ENCODE results near the gene MMP24OS.
"Not testable (repeated sequence)": the region's sequence is repeated elsewhere in the genome, so short reads cannot be mapped to it uniquely, and the experiment has no call there.

Gene MMP24OS

GRCh38 chr20:35254448-35254999, 23.4 kb downstream of the MMP24OS start:
- Histone ChIP-seq H3K4me1 (ENCODE audit: control insufficient read depth, insufficient read depth, low read length) (peaks cover 12% of the 10 kb centered on the region; the same call in 1 of the 2 replicates), H3K27ac (ENCODE audit: low read depth, low read length) (no peak overlapping the region), H3K36me3 (ENCODE audit: control insufficient read depth, insufficient read depth, low read length) (peaks cover 33% of the 10 kb centered on the region), H3K9me3 (ENCODE audit: control insufficient read depth, insufficient read depth, low read length) (no peaks in the 10 kb centered on the region), H3K4me3 (ENCODE audit: low read depth, low read length) (no peak overlapping the region), H3K27me3 (ENCODE audit: control insufficient read depth, insufficient read depth, low read length) (no peaks in the 10 kb centered on the region), H3K9ac (ENCODE audit: low read depth, low read length) (no peak overlapping the region)

- no peak overlapping the region for H3K27ac ChIP-seq (ENCODE audit: low read depth, low read length)
- H3K36me3 ChIP-seq (ENCODE audit: control insufficient read depth, insufficient read depth, low read length) = peaks cover 34% of the 10 kb centered on the region
- H3K27me3 ChIP-seq (ENCODE audit: control insufficient read depth, insufficient read depth, low read length) = no peaks in the 10 kb centered on the region
- H3K4me3 ChIP-seq (ENCODE audit: low read depth, low read length) = no peak overlapping the region
- H3K4me1 ChIP-seq (ENCODE audit: control insufficient read depth, insufficient read depth, low read length) = peaks cover 8% of the 10 kb centered on the region; the same call in 1 of the 2 replicates
- H3K9me3 ChIP-seq (ENCODE audit: control insufficient read depth, insufficient read depth, low read length) = no peaks in the 10 kb centered on the region
- H3K9ac ChIP-seq (ENCODE audit: low read depth, low read length) = no peak overlapping the region
These were observed 24.9 kb downstream of the MMP24OS start for GRCh38 chr20:35253010-35253409.

- not testable (repeated sequence) for H3K4me3 ChIP-seq (ENCODE audit: low read depth, low read length)
- H3K36me3 ChIP-seq (ENCODE audit: control insufficient read depth, insufficient read depth, low read length) = peaks cover 38% of the 10 kb centered on the region
These were observed 25.3 kb downstream of the MMP24OS start for GRCh38 chr20:35252598-35252997.

GRCh38 chr20:35252037-35252461, 25.9 kb downstream of the MMP24OS start:
- peaks cover 43% of the 10 kb centered on the region for H3K36me3 ChIP-seq (ENCODE audit: control insufficient read depth, insufficient read depth, low read length)
- H3K9ac ChIP-seq (ENCODE audit: low read depth, low read length) = no peak overlapping the region
- no peaks in the 10 kb centered on the region for H3K9me3 ChIP-seq (ENCODE audit: control insufficient read depth, insufficient read depth, low read length)
- H3K27me3 ChIP-seq (ENCODE audit: control insufficient read depth, insufficient read depth, low read length) = no peaks in the 10 kb centered on the region
- no peak overlapping the region for H3K27ac ChIP-seq (ENCODE audit: low read depth, low read length)
- no peak overlapping the region for H3K4me3 ChIP-seq (ENCODE audit: low read depth, low read length)
- H3K4me1 ChIP-seq (ENCODE audit: control insufficient read depth, insufficient read depth, low read length) = peaks cover 7% of the 10 kb centered on the region; the same call in 1 of the 2 replicates

More at GRCh38 chr20:35252598-35252997, 25.3 kb downstream of the MMP24OS start:
- H3K27ac ChIP-seq (ENCODE audit: low read depth, low read length); H3K9me3 ChIP-seq (ENCODE audit: control insufficient read depth, insufficient read depth, low read length); H3K9ac ChIP-seq (ENCODE audit: low read depth, low read length); H3K4me1 ChIP-seq (ENCODE audit: control insufficient read depth, insufficient read depth, low read length); H3K27me3 ChIP-seq (ENCODE audit: control insufficient read depth, insufficient read depth, low read length): not testable (repeated sequence)

- Histone ChIP-seq H3K9me3 (ENCODE audit: control insufficient read depth, insufficient read depth, low read length) (no peaks in the 10 kb centered on the region), H3K4me3 (ENCODE audit: low read depth, low read length) (no peak overlapping the region), H3K36me3 (ENCODE audit: control insufficient read depth, insufficient read depth, low read length) (peaks cover 44% of the 10 kb centered on the region), H3K27me3 (ENCODE audit: control insufficient read depth, insufficient read depth, low read length) (no peaks in the 10 kb centered on the region), H3K27ac (ENCODE audit: low read depth, low read length) (no peak overlapping the region), H3K9ac (ENCODE audit: low read depth, low read length) (no peak overlapping the region), H3K4me1 (ENCODE audit: control insufficient read depth, insufficient read depth, low read length) (peaks cover 7% of the 10 kb centered on the region; the same call in 1 of the 2 replicates)
These were observed 26.3 kb downstream of the MMP24OS start for GRCh38 chr20:35251613-35251940.

GRCh38 chr20:35248641-35249475, 29.1 kb downstream of the MMP24OS start:
- no peak overlapping the region for H3K9ac ChIP-seq (ENCODE audit: low read depth, low read length)
- no peak overlapping the region for H3K4me3 ChIP-seq (ENCODE audit: low read depth, low read length)
- peaks cover 7% of the 10 kb centered on the region; the same call in 1 of the 2 replicates for H3K4me1 ChIP-seq (ENCODE audit: control insufficient read depth, insufficient read depth, low read length)
- H3K9me3 ChIP-seq (ENCODE audit: control insufficient read depth, insufficient read depth, low read length) = no peaks in the 10 kb centered on the region
- H3K36me3 ChIP-seq (ENCODE audit: control insufficient read depth, insufficient read depth, low read length) = peaks cover 23% of the 10 kb centered on the region
- H3K27me3 ChIP-seq (ENCODE audit: control insufficient read depth, insufficient read depth, low read length) = no peaks in the 10 kb centered on the region
- H3K27ac ChIP-seq (ENCODE audit: low read depth, low read length) = no peak overlapping the region

- H3K9me3 ChIP-seq (ENCODE audit: control insufficient read depth, insufficient read depth, low read length) = no peaks in the 10 kb centered on the region
- H3K27ac ChIP-seq (ENCODE audit: low read depth, low read length) = no peak overlapping the region
- H3K36me3 ChIP-seq (ENCODE audit: control insufficient read depth, insufficient read depth, low read length) = peaks cover 18% of the 10 kb centered on the region
- peaks cover 7% of the 10 kb centered on the region; the same call in 1 of the 2 replicates for H3K4me1 ChIP-seq (ENCODE audit: control insufficient read depth, insufficient read depth, low read length)
- no peaks in the 10 kb centered on the region for H3K27me3 ChIP-seq (ENCODE audit: control insufficient read depth, insufficient read depth, low read length)
- no peak overlapping the region for H3K9ac ChIP-seq (ENCODE audit: low read depth, low read length)
- no peak overlapping the region for H3K4me3 ChIP-seq (ENCODE audit: low read depth, low read length)
These were observed 31.2 kb downstream of the MMP24OS start for GRCh38 chr20:35246723-35247122.

GRCh38 chr20:35243986-35244385, 33.9 kb downstream of the MMP24OS start:
- H3K4me1 ChIP-seq (ENCODE audit: control insufficient read depth, insufficient read depth, low read length) = peaks cover 12% of the 10 kb centered on the region
- H3K27me3 ChIP-seq (ENCODE audit: control insufficient read depth, insufficient read depth, low read length) = no peaks in the 10 kb centered on the region
- peaks cover 14% of the 10 kb centered on the region for H3K36me3 ChIP-seq (ENCODE audit: control insufficient read depth, insufficient read depth, low read length)
- H3K4me3 ChIP-seq (ENCODE audit: low read depth, low read length) = no peak overlapping the region
- H3K27ac ChIP-seq (ENCODE audit: low read depth, low read length) = no peak overlapping the region
- no peak overlapping the region for H3K9ac ChIP-seq (ENCODE audit: low read depth, low read length)
- no peaks in the 10 kb centered on the region for H3K9me3 ChIP-seq (ENCODE audit: control insufficient read depth, insufficient read depth, low read length)

GRCh38 chr20:35243317-35243716, 34.6 kb downstream of the MMP24OS start:
- peaks cover 14% of the 10 kb centered on the region for H3K36me3 ChIP-seq (ENCODE audit: control insufficient read depth, insufficient read depth, low read length)
- H3K4me3 ChIP-seq (ENCODE audit: low read depth, low read length) = no peak overlapping the region
- no peak overlapping the region for H3K9ac ChIP-seq (ENCODE audit: low read depth, low read length)

GRCh38 chr20:35240811-35241293, 37.1 kb downstream of the MMP24OS start:
- Histone ChIP-seq H3K9me3 (ENCODE audit: control insufficient read depth, insufficient read depth, low read length) (no peaks in the 10 kb centered on the region), H3K36me3 (ENCODE audit: control insufficient read depth, insufficient read depth, low read length) (no peaks in the 10 kb centered on the region), H3K4me3 (ENCODE audit: low read depth, low read length) (no peak overlapping the region), H3K27me3 (ENCODE audit: control insufficient read depth, insufficient read depth, low read length) (no peaks in the 10 kb centered on the region), H3K9ac (ENCODE audit: low read depth, low read length) (no peak overlapping the region), H3K27ac (ENCODE audit: low read depth, low read length) (no peak overlapping the region), H3K4me1 (ENCODE audit: control insufficient read depth, insufficient read depth, low read length) (peaks cover 9% of the 10 kb centered on the region)

More at GRCh38 chr20:35243317-35243716, 34.6 kb downstream of the MMP24OS start:
- Histone ChIP-seq H3K27me3 (ENCODE audit: control insufficient read depth, insufficient read depth, low read length) (no peaks in the 10 kb centered on the region), H3K27ac (ENCODE audit: low read depth, low read length) (no peak overlapping the region), H3K9me3 (ENCODE audit: control insufficient read depth, insufficient read depth, low read length) (no peaks in the 10 kb centered on the region), H3K4me1 (ENCODE audit: control insufficient read depth, insufficient read depth, low read length) (peaks cover 9% of the 10 kb centered on the region)

All from HUES48 (cell line).